OCI-LY1 (cell line): Measurements from ENCODE around the gene MAP3K4.

Experiments used
- H2AFZ ChIP-seq: fragments of 200-600 bp; sonication (generic), shearing (Covaris generic); 2 replicates; pipeline ENCODE4 v1.6.0; 2014; ENCODE audit warnings: antibody characterized with exemption, mild to moderate bottlenecking, low read length
- H3F3A ChIP-seq: fragments of 200-600 bp; sonication (generic), shearing (Covaris generic); 2 replicates; pipeline ENCODE4 v1.6.0; 2014; ENCODE audit warnings: mild to moderate bottlenecking, antibody characterized with exemption, low read length, moderate library complexity; ENCODE audit not compliant: insufficient read depth
- H3K27ac ChIP-seq: fragments of 200-600 bp; sonication (generic); 2 replicates; pipeline ENCODE4 v1.5.1; 2014; ENCODE audit warnings: low read length, mixed run types, mild to moderate bottlenecking, low read depth; ENCODE audit not compliant: poor library complexity, severe bottlenecking
- H3K27me3 ChIP-seq: fragments of 200-600 bp; sonication (generic); 2 replicates; pipeline ENCODE4 v1.6.0; 2014; ENCODE audit warnings: antibody characterized with exemption, mild to moderate bottlenecking, low read length, moderate library complexity; ENCODE audit not compliant: insufficient read depth
- H3K36me3 ChIP-seq: fragments of 200-600 bp; sonication (generic); 2 replicates; pipeline ENCODE4 v1.6.1; 2014; ENCODE audit warnings: mild to moderate bottlenecking, antibody characterized with exemption, low read length, moderate library complexity, mixed read lengths; ENCODE audit not compliant: insufficient read depth
- H3K4me1 ChIP-seq: fragments of 200-600 bp; sonication (generic); 2 replicates; pipeline ENCODE4 v1.5.1; 2014; ENCODE audit warnings: mild to moderate bottlenecking, low read length, moderate library complexity; ENCODE audit not compliant: insufficient read depth, severe bottlenecking
- H3K4me2 ChIP-seq: fragments of 200-600 bp; sonication (generic), shearing (Covaris generic); 2 replicates; pipeline ENCODE4 v1.6.1; 2014; ENCODE audit warnings: low read length
- H3K4me3 ChIP-seq: fragments of 200-600 bp; sonication (generic); 2 replicates; pipeline ENCODE4 v1.5.1; 2014; ENCODE audit warnings: low read length, low read depth, mild to moderate bottlenecking, mixed read lengths; ENCODE audit not compliant: poor library complexity, severe bottlenecking
- H3K79me2 ChIP-seq: fragments of 200-600 bp; shearing (Covaris generic); 2 replicates; pipeline ENCODE4 v1.6.1; 2016; ENCODE audit warnings: mixed run types, low read length, mixed read lengths; ENCODE audit not compliant: insufficient read depth
- H3K9ac ChIP-seq: fragments of 200-600 bp; sonication (generic), shearing (Covaris generic); 2 replicates; pipeline ENCODE4 v1.6.1; 2014; ENCODE audit warnings: mild to moderate bottlenecking, low read length, mixed read lengths
- H3K9me2 ChIP-seq: fragments of 200-600 bp; sonication (generic), shearing (Covaris generic); 2 replicates; pipeline ENCODE4 v1.6.1; 2014; ENCODE audit warnings: low read depth, mild to moderate bottlenecking, low read length, mixed read lengths
- H3K9me3 ChIP-seq: fragments of 200-600 bp; shearing (Covaris generic); 2 replicates; pipeline ENCODE4 v1.6.1; 2014; ENCODE audit warnings: low read length, mixed read lengths
- H4K20me1 ChIP-seq: fragments of 200-600 bp; sonication (generic), shearing (Covaris generic); 2 replicates; pipeline ENCODE4 v1.6.0; 2016; ENCODE audit warnings: mild to moderate bottlenecking, low read length; ENCODE audit not compliant: insufficient read depth
- CTCF ChIP-seq: fragments of 200-600 bp; sonication (generic), shearing (Covaris generic); IDR thresholded peaks from 2 replicates; pipeline ENCODE4 v1.5.1; 2017; ENCODE audit warnings: mild to moderate bottlenecking, antibody characterized with exemption, low read length, moderate library complexity, mixed read lengths
- EZH2 ChIP-seq: fragments of 200-600 bp; sonication (generic), shearing (Covaris generic); IDR thresholded peaks from 2 replicates; pipeline ENCODE4 v1.8.0; 2017; ENCODE audit warnings: borderline replicate concordance, mixed run types, mild to moderate bottlenecking, antibody characterized with exemption, low read length, moderate library complexity, mixed read lengths

Gene MAP3K4

GRCh38 chr6:161101517-161101916 lies 109.9 kb downstream of the MAP3K4 start:
- Histone ChIP-seq H3K9me3 (no peaks in the 10 kb centered on the region), H3K4me3 (no peak overlapping the region), H3K27me3 (no peaks in the 10 kb centered on the region), H3K27ac (no peak overlapping the region), H2AFZ (no peak overlapping the region), H3K79me2 (no peaks in the 10 kb centered on the region), H3K9me2 (no peaks in the 10 kb centered on the region), H3K9ac (no peak overlapping the region), H3K36me3 (peaks cover 13% of the 10 kb centered on the region; the same call in 1 of the 2 replicates), H3K4me2 (no peak overlapping the region), H3K4me1 (no peaks in the 10 kb centered on the region), H3F3A (no peaks in the 10 kb centered on the region), H4K20me1 (no peaks in the 10 kb centered on the region)
- TF ChIP-seq EZH2 (no peak), CTCF (peak; percentile 29; the same call in 1 of the 2 replicates)

GRCh38 chr6:161103475-161103874 lies 111.9 kb downstream of the MAP3K4 start:
- Histone ChIP-seq H3K79me2 (no peaks in the 10 kb centered on the region), H3K36me3 (peaks cover 18% of the 10 kb centered on the region; the same call in 1 of the 2 replicates)

GRCh38 chr6:161104966-161105365 lies 113.4 kb downstream of the MAP3K4 start:
- H3K9me3 ChIP-seq = no peaks in the 10 kb centered on the region
- no peak overlapping the region for H3K27ac ChIP-seq
- H3K27me3 ChIP-seq = no peaks in the 10 kb centered on the region
- no peak overlapping the region for H2AFZ ChIP-seq
- H3K4me2 ChIP-seq = no peak overlapping the region
- no peak overlapping the region for H3K4me3 ChIP-seq
- no peaks in the 10 kb centered on the region for H4K20me1 ChIP-seq
- peaks cover 32% of the 10 kb centered on the region for H3K36me3 ChIP-seq
- H3K4me1 ChIP-seq = no peaks in the 10 kb centered on the region
- H3F3A ChIP-seq = no peaks in the 10 kb centered on the region
- H3K9ac ChIP-seq = no peak overlapping the region
- TF ChIP-seq EZH2 (no peak), CTCF (no peak)
- no peaks in the 10 kb centered on the region for H3K79me2 ChIP-seq
- H3K9me2 ChIP-seq = no peaks in the 10 kb centered on the region

More at GRCh38 chr6:161103475-161103874, 111.9 kb downstream of the MAP3K4 start:
- Histone ChIP-seq H3K9me2 (no peaks in the 10 kb centered on the region), H3F3A (no peaks in the 10 kb centered on the region), H2AFZ (no peak overlapping the region), H3K9me3 (no peaks in the 10 kb centered on the region), H3K4me2 (no peak overlapping the region), H3K27ac (no peak overlapping the region), H4K20me1 (no peaks in the 10 kb centered on the region), H3K9ac (no peak overlapping the region), H3K4me3 (no peak overlapping the region), H3K4me1 (no peaks in the 10 kb centered on the region), H3K27me3 (no peaks in the 10 kb centered on the region)
- TF ChIP-seq EZH2 (no peak), CTCF (no peak)
